ENCODE data around the gene PRM2.
A peak's percentile ranks its signal among the peaks of the same experiment; 100 is the strongest.

Gene PRM2

DNA sequence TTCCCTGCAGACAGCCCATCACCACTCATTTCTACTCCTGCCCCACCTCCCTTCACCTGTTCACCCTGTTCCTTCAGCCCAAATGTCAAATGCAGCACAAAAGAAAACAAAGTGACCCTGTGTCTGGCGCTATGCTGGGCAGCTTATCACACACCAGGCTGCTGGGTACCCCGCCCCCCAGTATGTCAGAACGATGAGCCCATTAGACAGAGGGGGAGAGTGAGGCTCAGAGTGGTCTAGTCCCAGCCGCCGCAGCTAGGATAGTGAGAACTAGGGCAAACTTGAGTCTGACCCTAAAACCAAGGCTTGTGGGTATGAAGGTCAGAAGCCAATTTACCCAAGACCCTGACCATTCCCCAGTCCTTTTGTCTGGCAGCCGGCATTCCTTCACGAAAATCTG is 11.2 kb downstream of the PRM2 start:
- H4K20me1 ChIP-seq (ENCODE audit: insufficient read depth, low read length) = no peaks in the 10 kb centered on the region
- H3K4me3 ChIP-seq (ENCODE audit: low read depth in 1 of 2, low read length in 2 of 2) = no peak overlapping the region
- no peaks in the 10 kb centered on the region for H3K9me3 ChIP-seq (ENCODE audit: insufficient read depth, low read length, severe bottlenecking)
- H3K79me2 ChIP-seq (ENCODE audit: insufficient read depth, low read length) = no peaks in the 10 kb centered on the region
- no peak overlapping the region for H3K27ac ChIP-seq (ENCODE audit: low read length)
- TF ChIP-seq, protein P1, sequence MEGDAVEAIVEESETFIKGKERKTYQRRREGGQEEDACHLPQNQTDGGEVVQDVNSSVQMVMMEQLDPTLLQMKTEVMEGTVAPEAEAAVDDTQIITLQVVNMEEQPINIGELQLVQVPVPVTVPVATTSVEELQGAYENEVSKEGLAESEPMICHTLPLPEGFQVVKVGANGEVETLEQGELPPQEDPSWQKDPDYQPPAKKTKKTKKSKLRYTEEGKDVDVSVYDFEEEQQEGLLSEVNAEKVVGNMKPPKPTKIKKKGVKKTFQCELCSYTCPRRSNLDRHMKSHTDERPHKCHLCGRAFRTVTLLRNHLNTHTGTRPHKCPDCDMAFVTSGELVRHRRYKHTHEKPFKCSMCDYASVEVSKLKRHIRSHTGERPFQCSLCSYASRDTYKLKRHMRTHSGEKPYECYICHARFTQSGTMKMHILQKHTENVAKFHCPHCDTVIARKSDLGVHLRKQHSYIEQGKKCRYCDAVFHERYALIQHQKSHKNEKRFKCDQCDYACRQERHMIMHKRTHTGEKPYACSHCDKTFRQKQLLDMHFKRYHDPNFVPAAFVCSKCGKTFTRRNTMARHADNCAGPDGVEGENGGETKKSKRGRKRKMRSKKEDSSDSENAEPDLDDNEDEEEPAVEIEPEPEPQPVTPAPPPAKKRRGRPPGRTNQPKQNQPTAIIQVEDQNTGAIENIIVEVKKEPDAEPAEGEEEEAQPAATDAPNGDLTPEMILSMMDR (IDR thresholded peaks at IDR 0.05; ENCODE audit: borderline replicate concordance, extremely low read depth, low read length, poor library complexity, severe bottlenecking) = no peak
- TF ChIP-seq EZH2 (IDR thresholded peaks at IDR 0.05; ENCODE audit: borderline replicate concordance, low read depth, low read length, severe bottlenecking) = no peak
- no peak overlapping the region for H3K4me2 ChIP-seq (ENCODE audit: insufficient read depth, low read length)
- DNase-seq = no peak
- H3K36me3 ChIP-seq (ENCODE audit: insufficient read depth, low read length) = no peaks in the 10 kb centered on the region
- no peak overlapping the region for H3K9ac ChIP-seq (ENCODE audit: low read depth, low read length)
- H3K27me3 ChIP-seq (ENCODE audit: insufficient read depth, low read length, poor library complexity) = no peaks in the 10 kb centered on the region
- H2AFZ ChIP-seq (ENCODE audit: low read depth, low read length) = no peak overlapping the region
- ATAC-seq (ENCODE audit: insufficient read depth, low read depth) = no peak
- no peaks in the 10 kb centered on the region for H3K4me1 ChIP-seq (ENCODE audit: insufficient read depth, low read length)

DNA sequence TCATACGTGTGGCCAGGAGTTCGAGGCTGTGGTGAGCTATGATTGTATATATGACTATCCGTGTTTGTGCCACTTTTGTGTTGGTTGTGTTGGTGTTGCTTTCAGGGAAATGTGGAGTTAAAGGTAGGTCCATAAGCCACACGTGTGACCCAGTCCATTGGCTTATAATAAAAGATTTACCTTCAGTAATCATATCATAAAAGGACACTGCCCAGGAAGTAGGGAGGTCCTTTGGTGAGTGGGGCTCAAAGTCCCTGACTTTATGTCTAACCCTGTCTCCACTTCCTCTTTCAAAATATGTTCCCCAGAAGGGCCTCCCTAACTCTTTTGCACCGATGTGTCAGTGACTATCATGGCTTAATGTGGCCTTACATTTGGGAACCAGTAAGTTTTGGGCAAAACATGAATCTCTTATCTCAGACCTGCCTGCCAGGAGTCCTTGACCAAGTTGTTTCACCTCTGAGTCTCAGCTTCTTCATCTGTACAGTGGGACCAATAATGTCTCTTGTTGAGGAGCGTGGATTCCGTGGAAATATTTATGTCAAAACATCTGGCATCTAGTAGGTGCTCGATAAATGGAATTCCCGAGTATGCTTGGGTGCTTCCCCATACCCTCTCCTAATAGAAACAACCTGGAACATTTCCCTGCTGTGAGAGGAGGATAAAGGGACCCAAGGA is 12.0 kb downstream of the PRM2 start:
- no peak for ATAC-seq (ENCODE audit: insufficient read depth, low read depth)

DNA sequence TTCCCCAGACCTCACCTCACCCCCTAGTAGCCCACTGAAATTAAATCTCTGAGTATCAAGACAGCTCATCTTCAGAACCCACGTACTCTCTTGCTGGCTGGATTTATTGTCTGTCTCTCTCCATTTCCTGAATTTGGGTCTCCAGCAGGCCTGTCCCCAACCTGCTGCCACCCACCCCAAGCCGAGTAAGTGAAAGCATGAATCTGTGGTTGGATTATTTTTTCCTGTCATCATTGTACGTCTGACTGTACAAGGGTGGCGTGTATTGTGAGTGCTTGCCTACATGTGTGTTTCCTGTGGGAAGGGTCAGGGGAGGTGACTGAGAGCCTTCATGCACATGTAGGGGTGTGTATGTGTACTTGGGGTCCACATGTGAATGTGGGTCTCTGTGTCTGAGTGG is 12.5 kb downstream of the PRM2 start:
- H4K20me1 ChIP-seq (ENCODE audit: insufficient read depth, low read length) = no peaks in the 10 kb centered on the region
- no peaks in the 10 kb centered on the region for H3K36me3 ChIP-seq (ENCODE audit: insufficient read depth, low read length)
- TF ChIP-seq EZH2 (IDR thresholded peaks at IDR 0.05; ENCODE audit: borderline replicate concordance, low read depth, low read length, severe bottlenecking) = no peak
- TF ChIP-seq, protein P1 (IDR thresholded peaks at IDR 0.05; ENCODE audit: borderline replicate concordance, extremely low read depth, low read length, poor library complexity, severe bottlenecking) = no peak
- ATAC-seq (ENCODE audit: insufficient read depth, low read depth) = peak; percentile 40
- H3K4me2 ChIP-seq (ENCODE audit: insufficient read depth, low read length) = no peak overlapping the region
- H3K9ac ChIP-seq (ENCODE audit: low read depth, low read length) = no peak overlapping the region
- H3K27ac ChIP-seq (ENCODE audit: low read length) = no peak overlapping the region
- no peak overlapping the region for H2AFZ ChIP-seq (ENCODE audit: low read depth, low read length)
- no peak overlapping the region for H3K4me3 ChIP-seq (ENCODE audit: low read depth in 1 of 2, low read length in 2 of 2)
- no peaks in the 10 kb centered on the region for H3K79me2 ChIP-seq (ENCODE audit: insufficient read depth, low read length)
- no peaks in the 10 kb centered on the region for H3K27me3 ChIP-seq (ENCODE audit: insufficient read depth, low read length, poor library complexity)
- H3K9me3 ChIP-seq (ENCODE audit: insufficient read depth, low read length, severe bottlenecking) = no peaks in the 10 kb centered on the region
- no peak for DNase-seq
- peaks cover 9% of the 10 kb centered on the region for H3K4me1 ChIP-seq (ENCODE audit: insufficient read depth, low read length)

More for the DNA sequence above, 12.0 kb downstream of the PRM2 start:
- Histone ChIP-seq H3K27me3 (ENCODE audit: insufficient read depth, low read length, poor library complexity) (no peaks in the 10 kb centered on the region), H3K9ac (ENCODE audit: low read depth, low read length) (no peak overlapping the region), H3K27ac (ENCODE audit: low read length) (no peak overlapping the region), H3K4me1 (ENCODE audit: insufficient read depth, low read length) (peaks cover 3% of the 10 kb centered on the region), H3K36me3 (ENCODE audit: insufficient read depth, low read length) (no peaks in the 10 kb centered on the region), H2AFZ (ENCODE audit: low read depth, low read length) (no peak overlapping the region), H3K4me3 (ENCODE audit: low read depth in 1 of 2, low read length in 2 of 2) (no peak overlapping the region), H3K9me3 (ENCODE audit: insufficient read depth, low read length, severe bottlenecking) (no peaks in the 10 kb centered on the region), H3K79me2 (ENCODE audit: insufficient read depth, low read length) (no peaks in the 10 kb centered on the region), H3K4me2 (ENCODE audit: insufficient read depth, low read length) (no peak overlapping the region), H4K20me1 (ENCODE audit: insufficient read depth, low read length) (no peaks in the 10 kb centered on the region)
- TF ChIP-seq, protein P1 (IDR thresholded peaks at IDR 0.05; ENCODE audit: borderline replicate concordance, extremely low read depth, low read length, poor library complexity, severe bottlenecking) = no peak
- no peak for DNase-seq
